ENCODE results near the gene UST. TPM values are rescaled to one million over a fixed set of nuclear protein-coding genes. Genes with fewer than 3 reads are reported as not detected.
"Not testable (repeated sequence)": the region's sequence is repeated elsewhere in the genome, so short reads cannot be mapped to it uniquely, and the experiment has no call there.

The UST gene
- total RNA-seq, 1 donor from 2014 or later = 33.3 TPM

DNA sequence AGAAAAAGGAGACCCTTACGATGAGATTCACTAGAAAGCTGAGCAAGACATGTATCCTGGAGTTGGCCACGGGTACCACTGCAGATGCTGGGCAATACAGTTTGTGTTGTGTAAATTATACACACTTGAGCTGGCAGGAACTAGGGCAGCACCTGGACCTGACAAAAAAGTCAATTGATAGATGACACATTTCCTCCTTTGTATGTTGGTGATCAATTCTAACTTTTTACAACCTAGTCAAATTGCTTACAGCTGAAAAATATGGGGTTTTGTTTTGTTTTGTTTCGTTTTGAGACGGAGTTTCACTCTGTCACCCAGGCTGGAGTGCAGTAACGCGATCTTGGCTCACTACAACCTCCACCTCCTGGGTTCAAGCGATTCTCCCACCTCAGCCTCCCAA lies 108.9 kb downstream of the UST start:
- no peak for TF ChIP-seq EZH2phosphoT487 (IDR thresholded peaks at IDR 0.05)
- TF ChIP-seq, protein P1, sequence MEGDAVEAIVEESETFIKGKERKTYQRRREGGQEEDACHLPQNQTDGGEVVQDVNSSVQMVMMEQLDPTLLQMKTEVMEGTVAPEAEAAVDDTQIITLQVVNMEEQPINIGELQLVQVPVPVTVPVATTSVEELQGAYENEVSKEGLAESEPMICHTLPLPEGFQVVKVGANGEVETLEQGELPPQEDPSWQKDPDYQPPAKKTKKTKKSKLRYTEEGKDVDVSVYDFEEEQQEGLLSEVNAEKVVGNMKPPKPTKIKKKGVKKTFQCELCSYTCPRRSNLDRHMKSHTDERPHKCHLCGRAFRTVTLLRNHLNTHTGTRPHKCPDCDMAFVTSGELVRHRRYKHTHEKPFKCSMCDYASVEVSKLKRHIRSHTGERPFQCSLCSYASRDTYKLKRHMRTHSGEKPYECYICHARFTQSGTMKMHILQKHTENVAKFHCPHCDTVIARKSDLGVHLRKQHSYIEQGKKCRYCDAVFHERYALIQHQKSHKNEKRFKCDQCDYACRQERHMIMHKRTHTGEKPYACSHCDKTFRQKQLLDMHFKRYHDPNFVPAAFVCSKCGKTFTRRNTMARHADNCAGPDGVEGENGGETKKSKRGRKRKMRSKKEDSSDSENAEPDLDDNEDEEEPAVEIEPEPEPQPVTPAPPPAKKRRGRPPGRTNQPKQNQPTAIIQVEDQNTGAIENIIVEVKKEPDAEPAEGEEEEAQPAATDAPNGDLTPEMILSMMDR (IDR thresholded peaks at IDR 0.05) = no peak
- no peak for TF ChIP-seq EZH2 (IDR thresholded peaks at IDR 0.05)
- peaks cover 7% of the 10 kb centered on the region for H3K27me3 Mint-ChIP-seq (ENCODE audit: insufficient read depth, low read depth)
- Histone ChIP-seq H4K20me1 (ENCODE audit: low read depth) (peaks cover 34% of the 10 kb centered on the region), H3K4me2 (peak overlapping the region; percentile 62), H2AFZ (replicated peaks) (no peak overlapping the region), H3K9ac (no peak overlapping the region), H3K4me3 (no peak overlapping the region), H3K36me3 (no peaks in the 10 kb centered on the region), H3F3A (ENCODE audit: low read depth) (peaks cover 34% of the 10 kb centered on the region), H3K79me2 (ENCODE audit: low read depth) (peaks cover 89% of the 10 kb centered on the region), H3K27ac (no peak overlapping the region), H3K4me1 (peaks cover 36% of the 10 kb centered on the region), H3K27me3 (no peaks in the 10 kb centered on the region), H3K9me3 (ENCODE audit: low read depth) (no peaks in the 10 kb centered on the region)
- H3K4me3 Mint-ChIP-seq = no peak overlapping the region
- H3K36me3 Mint-ChIP-seq = peaks cover 6% of the 10 kb centered on the region
- no peak for DNase-seq (ENCODE audit: low spot score)
- peaks cover 11% of the 10 kb centered on the region for H3K9me3 Mint-ChIP-seq
- H3K4me1 Mint-ChIP-seq = peaks cover 49% of the 10 kb centered on the region
- H3K27ac Mint-ChIP-seq = no peak overlapping the region

DNA sequence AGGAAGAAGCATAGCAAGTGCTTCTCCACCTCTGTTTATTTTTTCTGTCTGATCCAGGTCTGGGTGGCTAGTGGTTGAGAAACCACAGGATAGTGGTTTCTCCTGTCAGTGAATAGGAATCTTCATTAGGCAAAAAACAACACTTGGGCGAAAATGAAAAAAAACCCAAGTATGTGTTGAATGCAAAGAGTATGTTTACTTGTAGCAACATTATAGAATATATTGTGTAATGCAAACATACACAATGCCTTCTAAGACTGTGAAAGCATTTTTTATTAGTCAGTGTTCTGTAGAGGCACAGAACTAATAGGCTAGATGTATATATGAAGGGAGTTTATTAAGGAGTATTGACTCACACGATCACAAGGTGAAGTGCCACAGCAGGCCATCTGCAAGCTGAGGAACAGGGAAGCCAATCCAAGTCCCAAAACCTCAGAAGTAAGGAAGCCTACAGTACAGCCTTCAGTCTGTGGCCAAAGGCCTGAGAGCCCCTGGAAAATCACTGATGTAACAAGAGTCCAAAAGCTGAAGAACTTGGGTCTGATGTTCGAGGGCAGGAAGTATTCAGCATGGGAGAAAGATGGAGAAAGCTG lies 111.1 kb downstream of the UST start:
- Histone ChIP-seq H3K9me3 (ENCODE audit: low read depth) (no peaks in the 10 kb centered on the region), H3K4me1 (peaks cover 22% of the 10 kb centered on the region), H3K4me3 (no peak overlapping the region), H3K27ac (no peak overlapping the region), H3F3A (ENCODE audit: low read depth) (peaks cover 17% of the 10 kb centered on the region), H4K20me1 (ENCODE audit: low read depth) (peaks cover 14% of the 10 kb centered on the region), H3K27me3 (no peaks in the 10 kb centered on the region), H3K79me2 (ENCODE audit: low read depth) (peaks cover 80% of the 10 kb centered on the region), H3K36me3 (no peaks in the 10 kb centered on the region), H3K9ac (no peak overlapping the region), H2AFZ (replicated peaks) (no peak overlapping the region), H3K4me2 (no peak overlapping the region)
- peaks cover 14% of the 10 kb centered on the region for H3K36me3 Mint-ChIP-seq
- H3K4me3 Mint-ChIP-seq = no peak overlapping the region
- H3K9me3 Mint-ChIP-seq = peaks cover 31% of the 10 kb centered on the region
- TF ChIP-seq, protein P1 (IDR thresholded peaks at IDR 0.05) = no peak
- TF ChIP-seq EZH2phosphoT487 (IDR thresholded peaks at IDR 0.05) (no peak), EZH2 (IDR thresholded peaks at IDR 0.05) (no peak)
- peaks cover 28% of the 10 kb centered on the region for H3K4me1 Mint-ChIP-seq
- no peak overlapping the region for H3K27ac Mint-ChIP-seq
- DNase-seq (ENCODE audit: low spot score) = no peak
- peaks cover 5% of the 10 kb centered on the region for H3K27me3 Mint-ChIP-seq (ENCODE audit: insufficient read depth, low read depth)

DNA sequence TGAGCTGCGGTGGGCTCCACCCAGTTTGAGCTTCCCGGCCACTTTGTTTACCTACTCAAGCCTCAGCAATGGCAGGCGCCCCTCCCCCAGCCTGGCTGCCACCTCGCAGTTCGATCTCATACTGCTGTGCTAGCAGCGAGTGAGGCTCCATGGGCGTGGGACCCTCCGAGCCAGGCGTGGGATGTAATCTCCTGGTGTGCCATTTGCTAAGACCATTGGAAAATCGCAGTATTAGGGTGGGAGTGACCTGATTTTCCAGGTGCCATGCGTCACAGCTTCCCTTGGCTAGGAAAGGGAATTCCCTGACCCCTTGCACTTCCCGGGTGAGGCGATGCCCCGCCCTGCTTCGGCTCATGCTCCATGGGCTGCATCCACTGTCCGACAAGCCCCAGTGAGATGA lies 117.3 kb downstream of the UST start:
- peak overlapping the region; percentile 30 for H3K4me3 ChIP-seq
- H3K4me3 Mint-ChIP-seq = not testable (repeated sequence)

DNA sequence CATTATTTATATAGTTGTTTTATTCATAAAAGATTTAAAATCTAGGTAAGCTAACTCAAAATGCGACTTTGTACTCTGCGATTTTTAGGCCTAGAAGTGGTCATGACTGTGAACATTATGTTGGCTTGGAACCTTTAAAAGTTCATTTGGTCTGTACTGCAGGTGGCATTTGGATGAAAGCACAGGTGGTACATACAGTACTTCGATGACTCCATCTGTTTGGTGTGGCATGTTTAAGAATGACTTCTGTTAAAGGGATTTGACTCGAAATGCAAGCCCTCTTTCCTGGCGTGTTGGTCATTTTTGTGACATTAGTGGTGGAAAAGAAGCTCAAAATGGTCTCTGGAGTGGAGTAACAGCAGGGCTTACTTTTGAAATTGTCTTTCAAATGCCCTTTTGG lies 118.1 kb downstream of the UST start:
- Mint-ChIP-seq H3K27ac (peak overlapping the region; percentile 73), H3K27me3 (ENCODE audit: insufficient read depth, low read depth) (peaks cover 2% of the 10 kb centered on the region), H3K4me3 (no peak overlapping the region), H3K4me1 (peaks cover 46% of the 10 kb centered on the region), H3K36me3 (peaks cover 18% of the 10 kb centered on the region), H3K9me3 (peaks cover 33% of the 10 kb centered on the region)
- Histone ChIP-seq H3K9me3 (ENCODE audit: low read depth) (no peaks in the 10 kb centered on the region), H3F3A (ENCODE audit: low read depth) (peaks cover 15% of the 10 kb centered on the region), H3K27ac (no peak overlapping the region), H3K36me3 (no peaks in the 10 kb centered on the region), H3K9ac (no peak overlapping the region), H3K27me3 (no peaks in the 10 kb centered on the region), H2AFZ (replicated peaks) (no peak overlapping the region), H3K79me2 (ENCODE audit: low read depth) (peaks cover 78% of the 10 kb centered on the region), H3K4me3 (no peak overlapping the region), H3K4me1 (peaks cover 36% of the 10 kb centered on the region), H3K4me2 (peak overlapping the region; percentile 70), H4K20me1 (ENCODE audit: low read depth) (peaks cover 3% of the 10 kb centered on the region)
- no peak for DNase-seq (ENCODE audit: low spot score)
- TF ChIP-seq, protein P1 (IDR thresholded peaks at IDR 0.05) = no peak
- TF ChIP-seq EZH2phosphoT487 (IDR thresholded peaks at IDR 0.05) (no peak), EZH2 (IDR thresholded peaks at IDR 0.05) (no peak)

More for the DNA sequence above, 117.3 kb downstream of the UST start:
- DNase-seq (ENCODE audit: low spot score) = peak; percentile 33
- H3K4me1 Mint-ChIP-seq = peaks cover 43% of the 10 kb centered on the region
- H3K9ac ChIP-seq; H2AFZ ChIP-seq (replicated peaks); H3K27me3 Mint-ChIP-seq (ENCODE audit: insufficient read depth, low read depth); H3K27ac ChIP-seq; H4K20me1 ChIP-seq (ENCODE audit: low read depth); H3K36me3 ChIP-seq; H3K9me3 ChIP-seq (ENCODE audit: low read depth); H3K27ac Mint-ChIP-seq; H3K27me3 ChIP-seq: not testable (repeated sequence)
- Histone ChIP-seq H3K4me1 (peaks cover 36% of the 10 kb centered on the region), H3K79me2 (ENCODE audit: low read depth) (peaks cover 78% of the 10 kb centered on the region), H3F3A (ENCODE audit: low read depth) (peaks cover 15% of the 10 kb centered on the region), H3K4me2 (peak overlapping the region; percentile 70)
- peaks cover 33% of the 10 kb centered on the region for H3K9me3 Mint-ChIP-seq
- H3K36me3 Mint-ChIP-seq = peaks cover 16% of the 10 kb centered on the region
